Heart left ventricle (tissue), 16 donors: ENCODE measurements around the gene ZMYND10. TPM values are rescaled to one million over a fixed set of nuclear protein-coding genes. Genes with fewer than 3 reads are reported as not detected.

Experiments used
- ATAC-seq, 4 donors: fragments of 200-7000 bp; cut with Tn5 transposase; one replicate each; pipeline ENCODE4 v1.9.1; 2020 to 2022; ENCODE audit warnings: moderate library complexity in 4 of 4, mild to moderate bottlenecking in 3 of 4, moderate number of reproducible peaks in 1 of 4
- DNase-seq, 5 donors: peaks; one replicate each; pipeline ENCODE4 v3.0.0-alpha.2; 2020
- H3K27ac ChIP-seq, 12 donors: fragments of 200-600 bp; sonication (generic) in 4 of 12; one replicate each; pipeline versions ENCODE4 v1.5.0 to v1.8.0; 2016 to 2022; ENCODE audit warnings: mild to moderate bottlenecking in 2 of 12
- H3K27me3 ChIP-seq, 9 donors: fragments of 200-600 bp; sonication (generic) in 2 of 9; one replicate each; pipeline versions ENCODE4 v1.5.1 to v1.8.0; 2016 to 2022; ENCODE audit warnings: mild to moderate bottlenecking in 3 of 9
- H3K36me3 ChIP-seq, 9 donors: fragments of 200-600 bp; sonication (generic) in 2 of 9; one replicate each; pipeline versions ENCODE4 v1.5.0 to v1.8.0; 2018 to 2022; ENCODE audit warnings: mild to moderate bottlenecking in 2 of 9
- H3K4me1 ChIP-seq, 12 donors: fragments of 200-600 bp; sonication (generic) in 4 of 12; one replicate each; pipeline versions ENCODE4 v1.5.0 to v1.8.0; 2016 to 2022; ENCODE audit warnings: mild to moderate bottlenecking in 3 of 12
- H3K4me3 ChIP-seq, 12 donors: fragments of 200-600 bp; sonication (generic) in 4 of 12; one replicate each; pipeline versions ENCODE4 v1.5.0 to v1.8.0; 2017 to 2022; ENCODE audit warnings: mild to moderate bottlenecking in 9 of 12, moderate library complexity in 4 of 12
- H3K9me3 ChIP-seq, 12 donors: fragments of 200-600 bp; sonication (generic) in 4 of 12; one replicate each; pipeline versions ENCODE4 v1.5.0 to v1.8.0; 2016 to 2022; ENCODE audit warnings: mild to moderate bottlenecking in 1 of 12
- CTCF ChIP-seq, 12 donors: fragments of 200-600 bp; sonication (generic) in 4 of 12; IDR thresholded peaks; one replicate each; pipeline versions ENCODE4 v1.5.0 to v1.8.0; 2018 to 2022; ENCODE audit warnings: antibody characterized with exemption in 12 of 12, mild to moderate bottlenecking in 5 of 12
- POLR2A ChIP-seq, 2 donors: fragments of 450-650 bp; IDR thresholded peaks; one replicate each; pipeline ENCODE4 v1.6.1; 2017; ENCODE audit warnings: antibody characterized with exemption in 2 of 2, mild to moderate bottlenecking in 2 of 2, moderate library complexity in 2 of 2
- WGBS, 4 donors: extraction: QIAGEN DNeasy Blood & Tissue Kit in 2 of 4; methylation state at CpG; one replicate each; pipeline versions ENCODE4 v1.1.5 to v1.1.7; 2013 to 2018; 5-methylcytosine and 5-hydroxymethylcytosine counted together
- intact Hi-C, 10 donors: fragments of 100-400 bp; cut with DNase I; formaldehyde crosslinking; loops; one replicate each; pipeline versions ENCODE4 v1.11.1 to v1.14.2; 2022
- polyA plus RNA-seq, 2 donors: library from polyadenylated mRNA; stranded (reverse); fragments of 200-250 nt; gene quantifications; one replicate each; pipeline ENCODE4 v1.2.3, GENCODE V29; 2013
- total RNA-seq, 9 donors: library from RNA; depleted of rRNA in 2 of 9; stranded (reverse); fragments of >200 nt in 2 of 9; fragmentation: NEBNext Ultra II Directional in 3 of 9; extraction: Animal tissue kit (Norgen Biotek cat#: 25700) in 3 of 9; gene quantifications; one replicate each; pipeline versions ENCODE4 v1.1.0 to v1.2.4, GENCODE V29; 2016 to 2023
- donor health status: ischemic (EF 13 %, LVEDD 7.1; RV severe dilation, severe dysfunction).
- donor health status: healthy with polysubstance abuse.
- donor health status: DM: no; HTN: yes; CAD: no.
- donor health status: DM: no; HTN: no; CAD: no.
- donor health status: ischemic (EF 25% LVEDD 6.9; RV normal size, moderate dysfunction).
- donor health status: ischemic (EF 25% LVEDD 5.7; RV mildly dilated, moderate dysfunction).
- donor health status: healthy.
- donor health status: DM: yes; HTN: yes; CAD: no.
- donor health status: ischemic (EF 35%, LVEDD 5.7; RV mildly dilated, moderate dysfunction).
- donor health status: nonischemic (EF 11% LVEDD 7.7; RV severe dilation, severe dysfunction).
- donor health status: DM: yes; HTN: yes; CAD: no.
- donor health status: PGD.
- donor health status: ischemic (EF 29% LVEDD 5.4; RV normal size, mild dysfunction).
- donor health status: nonischemic (EF 23%, LVEDD 6.1; RV moderate dilation, normal function).

Gene ZMYND10
- total and polyA plus RNA-seq, 11 donors, result 0.15 to 1.4 (median 0.66) TPM; not detected in 5

GRCh38 chr3:50358911-50359759, 13.6 kb upstream of the ZMYND10 start, which contains the start of gene TMEM115:
TMEM115 (minus strand) TSS chr3:50359521; CDS start chr3:50359063, 458 bp downstream.
- WGBS, 4 donors, result 1% methylated on average over 18 to 64 of the region's 64 CpGs

GRCh38 chr3:50358355-50358910, 12.9 kb upstream of the ZMYND10 start:
- DNase-seq, result no peak
- Histone ChIP-seq H3K9me3 (no peaks in the 10 kb centered on the region), H3K4me3 (peak overlapping the region; percentile 60 to 97 (median 80)), H3K27me3 (no peaks in the 10 kb centered on the region), H3K36me3 (peaks cover 0 to 39% (median 29%) of the 10 kb centered on the region in 9 donors), H3K27ac (peak overlapping the region in 11 of 12 donors; percentile 89 to 97 (median 91)), H3K4me1 (peaks cover 19 to 51% (median 40%) of the 10 kb centered on the region in 12 donors)
- no peak for ATAC-seq
- 37 to 44% (median 43%) methylated on average over 19 to 24 of the region's 24 CpGs for WGBS, 4 donors
- intact Hi-C loops, result loop anchor here in 3 of 10 donors (5.0 to 10.0 kb wide), 3 partner anchors 254 to 1606 kb away; partner anchors contain the start of genes CISH (in 1 of the 3), MANF (in 1 of the 3) and PCBP4 (in 1 of the 3)
- TF ChIP-seq CTCF (IDR thresholded peaks at IDR 0.05), result no peak
- TF ChIP-seq POLR2A (IDR thresholded peaks at IDR 0.05), result no peak

More at GRCh38 chr3:50358911-50359759, 13.6 kb upstream of the ZMYND10 start, which contains the start of gene TMEM115:
- Histone ChIP-seq H3K4me3 (peak within 1 kb of the TSS; percentile 60 to 97 (median 80)), H3K27me3 (no peaks in the 10 kb centered on the region), H3K27ac (peak within 1 kb of the TSS; percentile 77 to 97 (median 90)), H3K9me3 (no peaks in the 10 kb centered on the region), H3K4me1 (peaks cover 19 to 51% (median 40%) of the 10 kb centered on the region in 12 donors), H3K36me3 (peaks cover 0 to 32% (median 22%) of the 10 kb centered on the region in 9 donors)
- ATAC-seq (peak; percentile 97 to 99 (median 98)), DNase-seq (peak; percentile 96 to 99 (median 99))
- intact Hi-C loops, result loop anchor here in 3 of 10 donors (5.0 to 10.0 kb wide), 3 partner anchors 253 to 1606 kb away; partner anchors contain the start of genes CISH (in 1 of the 3), MANF (in 1 of the 3) and PCBP4 (in 1 of the 3)
- no peak for TF ChIP-seq CTCF (IDR thresholded peaks at IDR 0.05)
- TF ChIP-seq POLR2A (IDR thresholded peaks at IDR 0.05), result peak in 1 of 2 donors; percentile 73

- peaks cover 0 to 48% (median 38%) of the 10 kb centered on the region in 9 donors for H3K36me3 ChIP-seq
Measured at GRCh38 chr3:50357481-50357880, 11.9 kb upstream of the ZMYND10 start.

More at GRCh38 chr3:50357481-50357880, 11.9 kb upstream of the ZMYND10 start:
- intact Hi-C loops, result loop anchor here in 3 of 10 donors (5.0 to 10.0 kb wide), 3 partner anchors 255 to 1607 kb away; partner anchors contain the start of genes CISH (in 1 of the 3), MANF (in 1 of the 3) and PCBP4 (in 1 of the 3)
- DNase-seq (no peak), ATAC-seq (no peak)
- Histone ChIP-seq H3K4me1 (peaks cover 19 to 59% (median 40%) of the 10 kb centered on the region in 12 donors), H3K27me3 (no peaks in the 10 kb centered on the region), H3K4me3 (peak overlapping the region in 11 of 12 donors; percentile 60 to 97 (median 76)), H3K9me3 (no peaks in the 10 kb centered on the region), H3K27ac (peak overlapping the region in 8 of 12 donors; percentile 3 to 97 (median 90))
- 0 to 56% (median 50%) methylated on average over 1 of the region's 1 CpG for WGBS, 4 donors
- TF ChIP-seq POLR2A (IDR thresholded peaks at IDR 0.05) (no peak), CTCF (IDR thresholded peaks at IDR 0.05) (no peak)
